GM23338 (cell line): ENCODE data around the gene ISOC2. TPM values are rescaled to one million over a fixed set of nuclear protein-coding genes. Genes with fewer than 3 reads are reported as not detected.

Experiments used
- ATAC-seq: fragments of 200-7000 bp; cut with Tn5 transposase; 3 replicates; pipeline ENCODE4 v1.9.1; 2020
- DNase-seq: peaks from one replicate; pipeline ENCODE4 v3.0.0-alpha.2; 2015; ENCODE audit warnings: low spot score
- H2AFZ ChIP-seq: fragments of 200-600 bp; sonication (generic); 2 replicates; pipeline ENCODE4 v1.8.0; 2016; ENCODE audit warnings: antibody characterized with exemption, mild to moderate bottlenecking, moderate library complexity
- H3F3A ChIP-seq: fragments of 200-600 bp; sonication (generic); replicated peaks from 2 replicates; pipeline ENCODE4 v1.8.0; 2017; ENCODE audit warnings: antibody characterized with exemption, mixed run types, low read depth
- H3K27ac ChIP-seq: fragments of 200-600 bp; sonication (generic); 2 replicates; pipeline ENCODE4 v1.6.1; 2016; ENCODE audit warnings: low read depth
- H3K27me3 ChIP-seq: fragments of 200-600 bp; sonication (generic); 2 replicates; pipeline ENCODE4 v1.8.0; 2016; ENCODE audit warnings: mild to moderate bottlenecking, mixed run types, moderate library complexity; ENCODE audit not compliant: insufficient read depth
- H3K36me3 ChIP-seq: fragments of 200-600 bp; sonication (generic); 2 replicates; pipeline ENCODE4 v1.8.0; 2016; ENCODE audit warnings: mild to moderate bottlenecking; ENCODE audit not compliant: insufficient read depth
- H3K4me1 ChIP-seq: fragments of 200-600 bp; sonication (generic); 2 replicates; pipeline ENCODE4 v1.8.0; 2016; ENCODE audit warnings: mild to moderate bottlenecking, moderate library complexity; ENCODE audit not compliant: insufficient read depth
- H3K4me2 ChIP-seq: fragments of 200-600 bp; sonication (generic); 2 replicates; pipeline ENCODE4 v1.7.1; 2017; ENCODE audit warnings: mixed run types
- H3K4me3 ChIP-seq: fragments of 200-600 bp; sonication (generic); 2 replicates; pipeline ENCODE4 v1.6.1; 2016; ENCODE audit warnings: mixed run types
- H3K79me2 ChIP-seq: fragments of 200-600 bp; sonication (generic); replicated peaks from 2 replicates; pipeline ENCODE4 v1.8.0; 2017; ENCODE audit warnings: mild to moderate bottlenecking; ENCODE audit not compliant: insufficient read depth
- H3K9me2 ChIP-seq: fragments of 200-600 bp; sonication (generic); 2 replicates; pipeline ENCODE4 v1.8.0; 2017; ENCODE audit not compliant: insufficient read depth
- H4K20me1 ChIP-seq: fragments of 200-600 bp; sonication (generic); replicated peaks from 2 replicates; pipeline ENCODE4 v1.8.0; 2017; ENCODE audit warnings: mild to moderate bottlenecking; ENCODE audit not compliant: insufficient read depth
- H3K27ac Mint-ChIP-seq: 2 replicates; pipeline ENCODE4 v1.8.0; 2020; ENCODE audit warnings: inconsistent platforms, mild to moderate bottlenecking, moderate library complexity, mixed read lengths
- H3K27me3 Mint-ChIP-seq: 3 replicates; pipeline ENCODE4 v1.8.0; 2022; ENCODE audit warnings: low read depth, mild to moderate bottlenecking, moderate library complexity, mixed read lengths, inconsistent platforms; ENCODE audit not compliant: insufficient read depth, poor library complexity
- H3K36me3 Mint-ChIP-seq: 3 replicates; pipeline ENCODE4 v1.8.0; 2021; ENCODE audit warnings: low read depth, mild to moderate bottlenecking, inconsistent platforms, moderate library complexity, mixed read lengths
- H3K4me1 Mint-ChIP-seq: 3 replicates; pipeline ENCODE4 v1.8.0; 2020; ENCODE audit warnings: mild to moderate bottlenecking, inconsistent platforms, mixed read lengths
- H3K4me3 Mint-ChIP-seq: 3 replicates; pipeline ENCODE4 v1.8.0; 2021; ENCODE audit warnings: moderate library complexity, mild to moderate bottlenecking, inconsistent platforms, mixed read lengths
- H3K9me3 Mint-ChIP-seq: 3 replicates; pipeline ENCODE4 v1.8.0; 2020; ENCODE audit warnings: moderate library complexity, mild to moderate bottlenecking, inconsistent platforms, mixed read lengths
- NANOG ChIP-seq: IDR thresholded peaks from 2 replicates; pipeline ENCODE4 v1.6.1; 2016; ENCODE audit warnings: antibody characterized with exemption, borderline replicate concordance
- REST ChIP-seq: IDR thresholded peaks from one replicate; pipeline ENCODE4 v1.6.1; 2018; ENCODE audit warnings: antibody characterized with exemption; ENCODE audit not compliant: unreplicated experiment
- ZNF462 ChIP-seq: fragments of 250-450 bp; sonication (Bioruptor Pico); IDR thresholded peaks from 2 replicates; pipeline ENCODE4 v1.5.0; 2020; ENCODE audit warnings: mild to moderate bottlenecking, moderate library complexity
- polyA plus RNA-seq: library from polyadenylated mRNA; unstranded; fragments of >200 nt; fragmentation: Nextera tagmentation; extraction: Ambion mirVana; gene quantifications from 2 replicates; pipeline ENCODE4 v1.2.1, GENCODE V29; 2016
- total RNA-seq: library from RNA; depleted of rRNA; stranded (reverse); fragments of >200 nt; shearing (Covaris generic); gene quantifications from 2 replicates; pipeline ENCODE4 v1.2.3, GENCODE V29; 2014

The ISOC2 gene
- total and polyA plus RNA-seq, 2 experiments from 2014 or later = 62.6 to 85.2 TPM

DNA sequence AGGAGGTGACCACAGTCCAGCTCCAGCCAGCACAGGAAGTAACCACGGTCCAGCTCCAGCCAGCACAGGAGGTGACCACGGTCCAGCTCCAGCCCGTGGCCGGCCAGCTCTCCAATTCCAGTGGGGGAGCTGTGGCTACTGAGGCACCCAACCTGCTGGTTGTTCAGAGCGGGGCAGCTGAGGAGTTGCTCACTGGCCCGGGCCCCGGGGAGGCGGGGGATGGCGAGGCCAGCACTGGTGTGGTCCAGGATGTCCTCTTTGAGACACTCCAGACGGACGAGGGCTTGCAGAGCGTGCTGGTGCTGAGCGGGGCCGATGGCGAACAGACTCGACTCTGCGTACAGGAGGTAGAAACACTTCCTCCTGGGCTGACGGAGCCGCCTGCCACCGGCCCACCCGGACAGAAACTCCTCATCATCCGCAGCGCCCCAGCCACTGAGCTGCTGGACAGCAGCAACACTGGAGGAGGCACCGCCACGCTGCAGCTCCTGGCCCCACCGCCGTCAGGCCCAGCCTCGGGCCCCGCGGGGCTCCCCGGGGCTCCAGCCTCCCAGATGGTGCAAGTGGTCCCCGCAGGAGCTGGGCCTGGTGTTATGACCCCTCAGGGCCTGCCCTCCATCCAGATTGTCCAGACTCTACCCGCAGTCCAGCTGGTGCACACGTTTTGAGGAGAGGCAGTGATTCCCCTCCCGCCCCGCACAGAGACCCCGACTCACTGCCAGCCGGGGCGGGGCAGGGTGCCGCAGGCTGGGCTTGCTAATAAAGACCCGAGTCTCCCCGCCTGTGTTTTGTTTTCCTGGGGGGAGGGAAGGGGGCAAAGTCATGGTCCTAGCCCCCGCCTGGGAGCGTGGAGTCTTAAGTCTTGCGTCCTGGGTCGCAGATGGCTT, 22.5 kb upstream of the ISOC2 start:
- Histone ChIP-seq H3K27ac (no peak overlapping the region), H3K9me2 (no peaks in the 10 kb centered on the region), H2AFZ (no peak overlapping the region), H3K4me1 (peaks cover 22% of the 10 kb centered on the region; the same call in 1 of the 2 replicates), H3K27me3 (no peaks in the 10 kb centered on the region), H3K36me3 (no peaks in the 10 kb centered on the region), H3K4me3 (peak overlapping the region; percentile 80), H3K4me2 (peak overlapping the region; percentile 95), H3F3A (peaks cover 17% of the 10 kb centered on the region), H3K79me2 (no peaks in the 10 kb centered on the region), H4K20me1 (no peaks in the 10 kb centered on the region)
- ATAC-seq = no peak
- Mint-ChIP-seq H3K4me1 (peaks cover 34% of the 10 kb centered on the region), H3K36me3 (peaks cover 5% of the 10 kb centered on the region; the same call in 2 of the 3 replicates), H3K27me3 (peaks cover 11% of the 10 kb centered on the region), H3K27ac (no peak overlapping the region), H3K9me3 (no peaks in the 10 kb centered on the region; the same call in 2 of the 3 replicates), H3K4me3 (peak overlapping the region; percentile 68)
- TF ChIP-seq NANOG = no peak
- TF ChIP-seq REST = peak; percentile 53
- no peak for TF ChIP-seq ZNF462 (CRISPR knock-in tag)
- DNase-seq = no peak
